OCI-LY3 (cell line): ENCODE data around the gene CDS2.

Experiments used
- H2AFZ ChIP-seq: fragments of 200-600, 300-600 bp; shearing (Covaris generic); 2 replicates; pipeline ENCODE4 v1.6.0; 2014; ENCODE audit warnings: antibody characterized with exemption, low read depth, low read length
- H3K27ac ChIP-seq: fragments of 200-600, 300-600 bp; sonication (generic); 2 replicates; pipeline ENCODE4 v1.5.1; 2014; ENCODE audit warnings: mild to moderate bottlenecking, low read length, moderate library complexity, mixed read lengths
- H3K27me3 ChIP-seq: fragments of 200-600, 300-600 bp; sonication (generic); 2 replicates; pipeline ENCODE4 v1.6.1; 2014; ENCODE audit warnings: low read depth, low read length, mixed read lengths
- H3K36me3 ChIP-seq: fragments of 200-600, 300-600 bp; sonication (generic); replicated peaks from 2 replicates; pipeline ENCODE3; 2014; ENCODE audit warnings: low read depth, low read length, mixed read lengths
- H3K4me1 ChIP-seq: fragments of 300-600, 200-600 bp; sonication (generic); 2 replicates; pipeline ENCODE4 v1.6.1; 2014; ENCODE audit warnings: low read length, mixed read lengths
- H3K4me2 ChIP-seq: fragments of 200-600, 300-600 bp; sonication (generic); 2 replicates; pipeline ENCODE4 v1.6.1; 2014; ENCODE audit warnings: low read length, mixed read lengths
- H3K4me3 ChIP-seq: fragments of 300-600, 200-600 bp; sonication (generic); 2 replicates; pipeline ENCODE4 v1.5.1; 2014; ENCODE audit warnings: antibody characterized with exemption, mild to moderate bottlenecking, low read length, moderate library complexity
- H3K79me2 ChIP-seq: fragments of 300-600, 200-600 bp; shearing (Covaris generic); 2 replicates; pipeline ENCODE4 v1.6.1; 2014; ENCODE audit warnings: mild to moderate bottlenecking, low read length, mixed read lengths
- H3K9ac ChIP-seq: fragments of 300-600, 200-600 bp; shearing (Covaris generic); 2 replicates; pipeline ENCODE4 v1.6.0; 2014; ENCODE audit warnings: mild to moderate bottlenecking, low read length, moderate library complexity
- H3K9me3 ChIP-seq: fragments of 200-600, 300-600 bp; shearing (Covaris generic); 2 replicates; pipeline ENCODE4 v1.6.1; 2014; ENCODE audit warnings: low read length, mixed read lengths; ENCODE audit not compliant: insufficient read depth
- H4K20me1 ChIP-seq: fragments of 200-600, 300-600 bp; sonication (generic); 2 replicates; pipeline ENCODE4 v1.6.1; 2016; ENCODE audit warnings: low read length, mixed read lengths; ENCODE audit not compliant: insufficient read depth
- EZH2phosphoT487 ChIP-seq: fragments of 200-600 bp; shearing (Covaris generic); IDR thresholded peaks from 2 replicates; pipeline ENCODE4 v1.6.1; 2018; ENCODE audit warnings: antibody characterized with exemption, mixed run types, low read depth
- TF ChIP-seq, protein P1 (sequence below): fragments of 200-600, 300-600 bp; sonication (generic); IDR thresholded peaks from 2 replicates; pipeline ENCODE4 v1.5.1; 2014; ENCODE audit warnings: antibody characterized with exemption, low read length, low read depth

Gene CDS2

DNA sequence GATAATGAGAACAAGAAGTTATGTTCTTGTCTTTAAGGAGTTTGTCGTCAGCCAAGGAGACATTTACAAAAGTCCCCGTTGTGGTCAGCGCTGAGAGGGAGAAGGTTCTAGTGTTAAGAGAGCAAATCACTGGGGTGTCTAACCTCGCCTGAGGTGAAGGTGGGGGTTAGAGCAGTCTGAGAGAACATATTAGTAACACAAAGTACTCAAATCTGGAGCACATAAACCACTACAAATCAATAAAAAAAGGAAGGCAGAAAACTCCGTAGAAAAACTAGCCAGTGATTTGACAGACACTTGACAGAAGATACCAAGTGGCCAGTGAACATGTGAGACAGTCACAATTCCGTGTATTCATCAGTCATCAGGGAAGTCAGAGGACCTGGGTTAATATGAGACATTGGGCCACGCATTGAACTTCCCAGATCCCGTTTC lies 45.4 kb downstream of the CDS2 start:
- peaks cover 64% of the 10 kb centered on the region for H4K20me1 ChIP-seq
- H3K36me3 ChIP-seq, result peaks cover 27% of the 10 kb centered on the region
- H3K9me3 ChIP-seq, result no peaks in the 10 kb centered on the region
- H3K4me2 ChIP-seq, result no peak overlapping the region
- no peak overlapping the region for H2AFZ ChIP-seq
- peaks cover 29% of the 10 kb centered on the region for H3K4me1 ChIP-seq
- no peak overlapping the region for H3K27ac ChIP-seq
- no peak overlapping the region for H3K9ac ChIP-seq
- H3K4me3 ChIP-seq, result no peak overlapping the region
- TF ChIP-seq, protein P1, sequence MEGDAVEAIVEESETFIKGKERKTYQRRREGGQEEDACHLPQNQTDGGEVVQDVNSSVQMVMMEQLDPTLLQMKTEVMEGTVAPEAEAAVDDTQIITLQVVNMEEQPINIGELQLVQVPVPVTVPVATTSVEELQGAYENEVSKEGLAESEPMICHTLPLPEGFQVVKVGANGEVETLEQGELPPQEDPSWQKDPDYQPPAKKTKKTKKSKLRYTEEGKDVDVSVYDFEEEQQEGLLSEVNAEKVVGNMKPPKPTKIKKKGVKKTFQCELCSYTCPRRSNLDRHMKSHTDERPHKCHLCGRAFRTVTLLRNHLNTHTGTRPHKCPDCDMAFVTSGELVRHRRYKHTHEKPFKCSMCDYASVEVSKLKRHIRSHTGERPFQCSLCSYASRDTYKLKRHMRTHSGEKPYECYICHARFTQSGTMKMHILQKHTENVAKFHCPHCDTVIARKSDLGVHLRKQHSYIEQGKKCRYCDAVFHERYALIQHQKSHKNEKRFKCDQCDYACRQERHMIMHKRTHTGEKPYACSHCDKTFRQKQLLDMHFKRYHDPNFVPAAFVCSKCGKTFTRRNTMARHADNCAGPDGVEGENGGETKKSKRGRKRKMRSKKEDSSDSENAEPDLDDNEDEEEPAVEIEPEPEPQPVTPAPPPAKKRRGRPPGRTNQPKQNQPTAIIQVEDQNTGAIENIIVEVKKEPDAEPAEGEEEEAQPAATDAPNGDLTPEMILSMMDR, result no peak
- TF ChIP-seq EZH2phosphoT487, result no peak
- peaks cover 46% of the 10 kb centered on the region for H3K79me2 ChIP-seq
- H3K27me3 ChIP-seq, result no peaks in the 10 kb centered on the region

- H3K9ac ChIP-seq, result no peak overlapping the region
- no peaks in the 10 kb centered on the region for H3K27me3 ChIP-seq
- H4K20me1 ChIP-seq, result peaks cover 57% of the 10 kb centered on the region
- H3K4me1 ChIP-seq, result peaks cover 21% of the 10 kb centered on the region
- no peak overlapping the region for H3K27ac ChIP-seq
- no peak overlapping the region for H2AFZ ChIP-seq
- peaks cover 34% of the 10 kb centered on the region for H3K36me3 ChIP-seq
- peaks cover 45% of the 10 kb centered on the region for H3K79me2 ChIP-seq
- H3K4me3 ChIP-seq, result no peak overlapping the region
- no peak for TF ChIP-seq EZH2phosphoT487
- TF ChIP-seq, protein P1, result no peak
- no peak overlapping the region for H3K4me2 ChIP-seq
- no peaks in the 10 kb centered on the region for H3K9me3 ChIP-seq
Observed at GRCh38 chr20:5172903-5173463, 46.2 kb downstream of the CDS2 start.

GRCh38 chr20:5173751-5174150 lies 46.9 kb downstream of the CDS2 start:
- Histone ChIP-seq H3K36me3 (peaks cover 34% of the 10 kb centered on the region), H3K79me2 (peaks cover 40% of the 10 kb centered on the region), H3K4me1 (peaks cover 13% of the 10 kb centered on the region), H4K20me1 (peaks cover 51% of the 10 kb centered on the region), H3K9me3 (no peaks in the 10 kb centered on the region), H3K4me3 (no peak overlapping the region), H3K9ac (no peak overlapping the region), H2AFZ (no peak overlapping the region), H3K27ac (no peak overlapping the region), H3K4me2 (no peak overlapping the region), H3K27me3 (no peaks in the 10 kb centered on the region)
- TF ChIP-seq, protein P1, result no peak
- no peak for TF ChIP-seq EZH2phosphoT487

- H3K27me3 ChIP-seq, result no peaks in the 10 kb centered on the region
- H3K79me2 ChIP-seq, result peaks cover 10% of the 10 kb centered on the region
- no peak overlapping the region for H3K27ac ChIP-seq
- TF ChIP-seq EZH2phosphoT487, result no peak
- TF ChIP-seq, protein P1, result no peak
- no peak overlapping the region for H2AFZ ChIP-seq
- H3K4me3 ChIP-seq, result no peak overlapping the region
- peaks cover 35% of the 10 kb centered on the region for H3K36me3 ChIP-seq
- no peak overlapping the region for H3K4me2 ChIP-seq
- no peak overlapping the region for H3K9ac ChIP-seq
- peaks cover 22% of the 10 kb centered on the region for H4K20me1 ChIP-seq
- no peaks in the 10 kb centered on the region for H3K9me3 ChIP-seq
- H3K4me1 ChIP-seq, result no peaks in the 10 kb centered on the region
Observed at GRCh38 chr20:5177071-5177470, 50.3 kb downstream of the CDS2 start.
